ENCODE results near the gene RBM48. TPM values are rescaled to one million over a fixed set of nuclear protein-coding genes. Genes with fewer than 3 reads are reported as not detected.
"Not testable (repeated sequence)": the region's sequence is repeated elsewhere in the genome, so short reads cannot be mapped to it uniquely, and the experiment has no call there.

Gene RBM48
- polyA plus RNA-seq, 1 experiment: 3.2 TPM

- TF ChIP-seq, protein P1, sequence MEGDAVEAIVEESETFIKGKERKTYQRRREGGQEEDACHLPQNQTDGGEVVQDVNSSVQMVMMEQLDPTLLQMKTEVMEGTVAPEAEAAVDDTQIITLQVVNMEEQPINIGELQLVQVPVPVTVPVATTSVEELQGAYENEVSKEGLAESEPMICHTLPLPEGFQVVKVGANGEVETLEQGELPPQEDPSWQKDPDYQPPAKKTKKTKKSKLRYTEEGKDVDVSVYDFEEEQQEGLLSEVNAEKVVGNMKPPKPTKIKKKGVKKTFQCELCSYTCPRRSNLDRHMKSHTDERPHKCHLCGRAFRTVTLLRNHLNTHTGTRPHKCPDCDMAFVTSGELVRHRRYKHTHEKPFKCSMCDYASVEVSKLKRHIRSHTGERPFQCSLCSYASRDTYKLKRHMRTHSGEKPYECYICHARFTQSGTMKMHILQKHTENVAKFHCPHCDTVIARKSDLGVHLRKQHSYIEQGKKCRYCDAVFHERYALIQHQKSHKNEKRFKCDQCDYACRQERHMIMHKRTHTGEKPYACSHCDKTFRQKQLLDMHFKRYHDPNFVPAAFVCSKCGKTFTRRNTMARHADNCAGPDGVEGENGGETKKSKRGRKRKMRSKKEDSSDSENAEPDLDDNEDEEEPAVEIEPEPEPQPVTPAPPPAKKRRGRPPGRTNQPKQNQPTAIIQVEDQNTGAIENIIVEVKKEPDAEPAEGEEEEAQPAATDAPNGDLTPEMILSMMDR (IDR thresholded peaks at IDR 0.05; ENCODE audit: insufficient read depth, low read depth, low read length): no peak
- DNase-seq (ENCODE audit: low read depth): no peak
- POLR2A ChIA-PET: no interaction called here
- CTCF ChIA-PET: no interaction called here
- H3K27me3 ChIP-seq (ENCODE audit: control insufficient read depth, insufficient read depth, low read length): no peaks in the 10 kb centered on the region
- H3K36me3 ChIP-seq (ENCODE audit: control insufficient read depth, insufficient read depth, low read length): peaks cover 3% of the 10 kb centered on the region
- no peak overlapping the region for H3K4me3 ChIP-seq (ENCODE audit: low read depth, low read length)
Observed at GRCh38 chr7:92520024-92520423, 8.6 kb upstream of the RBM48 start.

GRCh38 chr7:92523110-92523509 lies 5.5 kb upstream of the RBM48 start:
- ChIA-PET CTCF (no interaction called here), POLR2A (no interaction called here)
- TF ChIP-seq, protein P1 (IDR thresholded peaks at IDR 0.05; ENCODE audit: insufficient read depth, low read depth, low read length): no peak
- H3K27me3 ChIP-seq (ENCODE audit: control insufficient read depth, insufficient read depth, low read length): no peaks in the 10 kb centered on the region
- no peak for DNase-seq (ENCODE audit: low read depth)
- H3K4me3 ChIP-seq (ENCODE audit: low read depth, low read length): no peak overlapping the region
- H3K36me3 ChIP-seq (ENCODE audit: control insufficient read depth, insufficient read depth, low read length): no peaks in the 10 kb centered on the region

- ChIA-PET POLR2A (no interaction called here), CTCF (interaction anchor here (0.9 kb wide), 1 partner anchor 66 kb away, joined by 3 read pairs; no protein-coding TSS in a partner anchor)
- no peaks in the 10 kb centered on the region for H3K27me3 ChIP-seq (ENCODE audit: control insufficient read depth, insufficient read depth, low read length)
- TF ChIP-seq, protein P1 (IDR thresholded peaks at IDR 0.05; ENCODE audit: insufficient read depth, low read depth, low read length): 0 out of 2 replicates have a peak, but pooled peaks have one; percentile 26
- DNase-seq (ENCODE audit: low read depth): peak; percentile 1
- H3K36me3 ChIP-seq (ENCODE audit: control insufficient read depth, insufficient read depth, low read length): peaks cover 1% of the 10 kb centered on the region
- peak overlapping the region; percentile 89 for H3K4me3 ChIP-seq (ENCODE audit: low read depth, low read length)
Observed at GRCh38 chr7:92527300-92528187, 1.1 kb upstream of the RBM48 start.

DNA sequence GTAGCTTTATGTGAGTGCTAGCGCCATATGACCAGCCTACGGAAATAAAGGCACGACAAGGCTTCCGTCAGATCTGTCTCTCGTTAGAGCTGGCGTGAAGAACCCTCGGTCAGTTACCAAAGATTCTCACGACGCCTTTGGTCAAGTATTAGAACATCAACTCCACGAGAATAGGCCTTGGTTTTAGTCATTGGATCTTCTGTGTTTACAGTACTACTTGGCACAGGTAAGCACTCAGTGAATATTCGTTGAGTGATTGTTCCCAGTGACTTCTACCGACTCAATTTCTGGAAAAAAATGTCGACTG lies 316 bp downstream of the RBM48 start:
- no peak for DNase-seq (ENCODE audit: low read depth)
- TF ChIP-seq, protein P1 (IDR thresholded peaks at IDR 0.05; ENCODE audit: insufficient read depth, low read depth, low read length): no peak
- ChIA-PET POLR2A (interaction anchor here (0.7 kb wide), 1 partner anchor 1413 kb away, joined by 5 read pairs; no protein-coding TSS in a partner anchor), CTCF (no interaction called here)
- H3K36me3 ChIP-seq (ENCODE audit: control insufficient read depth, insufficient read depth, low read length): peaks cover 3% of the 10 kb centered on the region
- H3K27me3 ChIP-seq (ENCODE audit: control insufficient read depth, insufficient read depth, low read length): no peaks in the 10 kb centered on the region
- peak overlapping the region; percentile 89 for H3K4me3 ChIP-seq (ENCODE audit: low read depth, low read length)

DNA sequence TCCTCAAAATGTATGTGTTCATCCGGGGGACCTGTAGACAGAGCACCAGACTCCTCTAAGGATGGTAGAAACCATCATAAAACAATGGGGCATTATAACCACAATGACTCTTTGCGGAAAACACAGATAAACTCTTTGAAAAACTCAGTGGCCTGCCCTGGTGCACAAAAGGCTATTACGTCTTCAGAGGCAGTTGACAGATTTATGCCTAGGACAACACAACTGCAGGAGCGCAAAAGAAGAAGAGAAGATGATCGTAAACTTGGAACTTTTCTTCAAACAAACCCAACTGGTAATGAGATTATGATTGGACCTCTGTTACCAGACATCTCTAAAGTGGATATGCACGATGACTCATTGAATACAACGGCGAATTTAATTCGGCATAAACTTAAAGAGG lies 6.0 kb downstream of the RBM48 start:
- no peak for DNase-seq (ENCODE audit: low read depth)
- Histone ChIP-seq H3K4me3 (ENCODE audit: low read depth, low read length) (no peak overlapping the region), H3K36me3 (ENCODE audit: control insufficient read depth, insufficient read depth, low read length) (peaks cover 14% of the 10 kb centered on the region), H3K27me3 (ENCODE audit: control insufficient read depth, insufficient read depth, low read length) (no peaks in the 10 kb centered on the region)
- TF ChIP-seq, protein P1 (IDR thresholded peaks at IDR 0.05; ENCODE audit: insufficient read depth, low read depth, low read length): no peak
- ChIA-PET CTCF (no interaction called here), POLR2A (no interaction called here)

- CTCF ChIA-PET; H3K27me3 ChIP-seq (ENCODE audit: control insufficient read depth, insufficient read depth, low read length); H3K36me3 ChIP-seq (ENCODE audit: control insufficient read depth, insufficient read depth, low read length); POLR2A ChIA-PET; H3K4me3 ChIP-seq (ENCODE audit: low read depth, low read length); DNase-seq (ENCODE audit: low read depth): not testable (repeated sequence)
Observed at GRCh38 chr7:92543542-92543941, 14.9 kb downstream of the RBM48 start.

GRCh38 chr7:92545116-92545515 lies 16.5 kb downstream of the RBM48 start:
- DNase-seq (ENCODE audit: low read depth); H3K27me3 ChIP-seq (ENCODE audit: control insufficient read depth, insufficient read depth, low read length); CTCF ChIA-PET; H3K36me3 ChIP-seq (ENCODE audit: control insufficient read depth, insufficient read depth, low read length); POLR2A ChIA-PET; H3K4me3 ChIP-seq (ENCODE audit: low read depth, low read length): not testable (repeated sequence)

All from BJ (cell line).